T1000 (cell line): ENCODE data around the gene MAGI2.
"Not testable (repeated sequence)": the region's sequence is repeated elsewhere in the genome, so short reads cannot be mapped to it uniquely, and the experiment has no call there.

Experiments
- DNase-seq: peaks from one replicate; lab custom pipeline; 2025; ENCODE audit warnings: mixed read lengths; lab: John Stamatoyannopoulos, UW

The MAGI2 gene

DNA sequence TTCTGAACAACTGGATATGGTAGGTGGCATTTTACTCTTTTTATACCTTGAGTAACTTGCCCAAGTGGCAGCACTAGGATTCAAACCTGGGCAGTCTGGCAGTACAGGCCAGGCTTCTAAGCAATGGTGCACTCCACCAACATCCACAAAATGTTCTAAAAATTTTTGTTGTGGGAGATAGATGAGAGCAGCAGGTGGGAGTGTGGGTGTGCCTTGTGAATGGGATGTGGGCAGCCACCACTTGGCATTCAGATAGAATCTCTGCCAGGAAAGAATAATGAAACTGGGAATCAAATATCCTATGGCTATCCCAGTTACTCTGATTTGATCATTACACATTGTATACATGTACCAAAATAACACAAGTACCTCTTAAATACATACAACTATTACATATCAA, 810.7 kb downstream of the MAGI2 start:
- DNase-seq = no peak

- DNase-seq = no peak
Measured at GRCh38 chr7:78638364-78638763, 815.1 kb downstream of the MAGI2 start.

DNA sequence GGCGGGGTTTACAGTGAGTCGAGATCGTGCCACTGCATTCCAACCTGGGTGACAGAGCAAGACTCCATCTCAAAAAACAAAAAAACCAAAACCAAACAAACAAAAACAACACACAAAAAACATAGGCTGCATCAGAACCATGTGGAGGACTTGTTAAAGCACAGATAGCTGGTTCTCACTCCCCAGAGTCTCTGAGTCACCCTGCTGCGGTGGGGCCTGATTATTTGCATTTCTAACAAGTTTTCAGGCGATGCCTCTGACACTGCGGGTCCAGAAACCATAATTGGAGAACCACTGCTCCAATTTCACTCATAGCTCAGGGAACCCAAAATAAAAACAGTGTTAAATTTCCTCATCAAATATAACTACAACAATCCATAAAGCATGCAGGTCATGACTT, 816.7 kb downstream of the MAGI2 start:
- DNase-seq = no peak

- no peak for DNase-seq
Measured at GRCh38 chr7:78635026-78635793, 818.3 kb downstream of the MAGI2 start.

DNA sequence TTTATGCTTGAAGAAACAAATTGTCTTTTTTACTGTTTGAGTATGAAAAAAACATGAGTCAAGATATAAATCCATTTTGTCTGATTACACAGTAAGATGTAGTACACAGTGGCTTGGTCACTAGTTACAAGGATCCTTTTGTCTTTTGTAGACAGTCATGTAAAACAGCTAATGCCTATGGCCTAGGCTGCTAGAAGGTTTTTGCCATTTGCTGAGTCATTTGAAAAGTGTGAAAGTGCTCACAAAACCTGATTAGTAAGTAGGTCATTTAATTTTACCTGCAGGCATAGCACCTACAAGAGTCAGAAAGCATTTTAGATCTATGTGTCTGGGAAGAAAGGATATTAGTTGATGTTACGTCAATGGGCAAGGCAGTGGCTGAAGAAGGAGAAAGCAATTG, 819.4 kb downstream of the MAGI2 start:
- DNase-seq = no peak

DNA sequence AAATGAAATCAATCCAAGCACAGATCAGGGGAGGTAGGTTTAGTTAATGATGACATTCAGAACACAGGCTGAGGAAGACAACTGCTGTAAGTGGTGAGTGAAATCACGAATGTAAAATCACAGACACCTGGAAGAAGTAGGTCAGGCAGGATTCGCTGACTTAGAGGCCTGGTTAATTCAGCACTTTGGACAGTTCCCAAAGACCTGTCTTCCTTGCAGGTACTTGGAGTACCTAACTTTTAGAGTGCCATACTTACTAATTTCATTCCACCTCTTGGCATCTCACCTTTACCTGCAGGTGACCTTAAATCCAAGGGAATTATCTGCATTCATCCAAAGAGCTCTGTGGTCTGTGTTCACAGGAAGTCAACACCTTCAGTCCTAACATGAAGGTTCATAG, 832.5 kb downstream of the MAGI2 start:
- no peak for DNase-seq

GRCh38 chr7:78616539-78616938, 836.9 kb downstream of the MAGI2 start:
- no peak for DNase-seq

- no peak for DNase-seq
Measured at GRCh38 chr7:78609281-78609680, 844.2 kb downstream of the MAGI2 start.

GRCh38 chr7:78607099-78607498, 846.4 kb downstream of the MAGI2 start:
- no peak for DNase-seq

DNA sequence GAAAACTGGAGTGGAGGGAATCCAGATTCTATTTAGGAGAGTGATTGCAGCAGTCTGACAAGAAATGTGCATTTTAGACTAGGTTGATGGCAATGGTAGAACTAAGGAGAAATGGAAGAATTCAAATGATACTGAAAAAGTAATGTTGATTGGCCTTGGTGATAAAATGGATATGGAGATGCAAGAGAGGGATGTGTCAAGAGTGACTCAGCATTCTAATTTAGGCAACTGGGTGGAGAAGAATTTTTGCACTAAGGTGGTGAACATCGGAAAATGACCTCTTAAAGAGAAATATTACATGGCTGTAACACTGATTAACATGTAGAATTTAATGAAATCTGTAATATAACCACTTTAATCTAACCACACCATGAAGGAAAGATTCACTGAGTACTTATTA, 848.3 kb downstream of the MAGI2 start:
- no peak for DNase-seq

DNA sequence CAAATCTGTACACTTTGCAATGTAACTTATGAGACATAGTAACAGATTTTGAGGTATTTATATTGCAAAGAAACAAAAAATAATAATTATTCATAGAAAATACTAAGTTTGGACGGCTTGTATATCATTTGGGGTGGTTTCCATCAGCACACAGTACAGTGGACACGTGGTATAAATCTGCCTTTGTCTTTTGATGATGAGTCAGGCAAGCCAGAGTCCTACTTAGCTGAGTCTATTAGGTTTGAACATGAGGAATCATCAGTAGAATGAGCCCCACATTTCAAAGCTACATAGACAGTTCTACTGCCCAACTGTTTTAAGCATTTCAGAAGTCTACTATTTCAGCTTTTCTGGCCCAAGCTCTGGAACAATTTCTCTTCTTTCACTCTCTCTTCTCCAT, 851.7 kb downstream of the MAGI2 start:
- DNase-seq = no peak

DNA sequence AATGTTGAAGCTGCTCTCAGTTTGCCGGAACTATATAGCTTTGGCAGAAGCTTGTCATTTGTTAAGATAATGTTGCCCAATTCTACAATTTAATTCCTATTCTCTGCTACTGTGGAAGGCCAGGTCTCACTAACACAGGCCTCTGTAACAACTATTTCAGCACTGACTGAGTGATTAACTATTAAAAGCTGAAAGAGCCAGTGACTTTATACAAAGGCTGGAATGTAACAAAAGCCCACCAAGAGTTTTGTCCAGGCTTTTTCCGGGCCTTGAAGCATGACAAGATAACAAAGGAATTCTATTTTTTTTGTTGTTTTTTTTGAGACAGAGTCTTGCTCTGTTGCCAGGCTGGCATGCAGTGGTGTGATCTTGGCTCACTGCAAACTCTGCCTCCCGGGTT, 859.3 kb downstream of the MAGI2 start:
- DNase-seq = no peak

DNA sequence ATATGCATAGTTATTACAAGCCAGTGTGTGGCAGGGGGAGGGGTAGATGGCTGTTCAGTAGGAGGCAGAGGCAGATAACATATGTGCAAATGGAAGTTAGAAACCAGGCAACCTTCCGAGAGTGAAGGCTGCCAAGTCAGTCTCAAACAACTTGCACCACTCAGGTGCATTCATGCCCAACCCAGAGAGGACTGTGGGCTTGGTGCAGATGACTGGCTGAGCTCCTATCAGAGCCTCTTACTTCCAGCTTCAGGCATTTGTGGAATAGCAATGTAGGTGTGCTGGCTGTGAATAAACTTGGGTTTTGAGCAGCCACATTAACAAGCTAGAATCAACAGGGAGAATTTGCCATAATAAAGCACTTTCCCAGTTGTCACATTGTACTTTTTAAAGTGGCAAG, 865.1 kb downstream of the MAGI2 start:
- no peak for DNase-seq

- DNase-seq = no peak
Measured at GRCh38 chr7:78587443-78588044, 865.9 kb downstream of the MAGI2 start.

DNA sequence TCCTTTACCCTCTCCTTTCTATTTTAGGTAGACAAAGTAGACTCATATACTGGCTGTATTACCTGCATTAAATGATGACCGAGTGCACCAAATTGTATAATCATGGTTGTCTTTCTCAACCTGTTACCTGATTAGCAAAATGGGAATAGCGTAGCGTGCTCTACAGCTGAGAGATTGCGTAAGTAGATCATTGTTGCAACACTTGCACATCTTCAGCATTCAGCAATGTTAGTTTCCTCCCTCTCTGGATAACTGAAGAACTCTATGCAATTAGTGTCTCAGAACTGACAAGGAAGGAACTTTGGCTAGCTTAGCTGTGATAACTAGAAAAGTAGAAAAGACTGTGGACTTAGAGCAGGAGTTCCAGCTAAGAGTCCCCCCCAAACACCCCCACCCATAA, 867.5 kb downstream of the MAGI2 start:
- no peak for DNase-seq

DNA sequence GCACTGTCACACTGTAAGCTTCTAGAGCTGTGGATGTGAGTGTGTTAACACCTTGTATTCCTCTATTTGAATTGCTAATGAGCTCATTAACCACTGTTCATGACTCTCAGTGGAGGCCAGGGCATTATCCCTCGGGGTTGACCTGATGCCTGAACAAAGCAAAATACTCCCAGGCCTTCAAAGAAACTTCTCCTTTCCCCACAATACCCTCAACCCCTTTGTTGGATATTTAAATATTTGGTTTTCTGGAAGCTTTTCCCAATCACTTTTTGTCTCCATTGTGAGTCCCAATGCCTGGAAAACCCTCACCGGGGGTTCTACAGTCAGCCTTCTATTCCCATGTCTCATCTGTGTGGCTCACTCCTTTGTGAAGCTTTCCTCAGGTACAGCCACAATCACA, 874.8 kb downstream of the MAGI2 start:
- DNase-seq = no peak

- not testable (repeated sequence) for DNase-seq
Measured at GRCh38 chr7:78577174-78577952, 876.1 kb downstream of the MAGI2 start.

GRCh38 chr7:78576236-78576635, 877.2 kb downstream of the MAGI2 start:
- no peak for DNase-seq

GRCh38 chr7:78571292-78571691, 882.2 kb downstream of the MAGI2 start:
- DNase-seq = no peak

GRCh38 chr7:78568690-78569089, 884.8 kb downstream of the MAGI2 start:
- DNase-seq = no peak

DNA sequence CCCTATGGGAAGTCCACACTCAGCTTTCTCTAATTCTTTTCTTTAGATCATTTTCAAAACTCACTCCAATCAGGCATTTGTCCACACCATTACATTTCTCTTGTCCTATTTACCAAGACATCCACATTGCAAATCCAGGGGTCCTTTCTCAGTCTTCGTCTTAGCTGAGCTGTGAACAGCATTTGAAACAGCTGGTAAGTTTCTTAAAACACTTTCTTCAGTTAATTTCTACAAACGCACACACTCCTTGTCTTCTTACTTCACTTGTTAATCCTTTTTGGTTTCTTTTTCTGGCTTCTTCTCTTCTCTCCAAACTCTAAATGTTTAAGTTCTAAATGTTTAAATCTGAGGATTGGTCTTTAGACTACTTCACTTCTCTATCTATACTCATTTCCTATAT, 885.6 kb downstream of the MAGI2 start:
- DNase-seq = no peak

- DNase-seq = no peak
Measured at GRCh38 chr7:78565784-78566183, 887.7 kb downstream of the MAGI2 start.

DNA sequence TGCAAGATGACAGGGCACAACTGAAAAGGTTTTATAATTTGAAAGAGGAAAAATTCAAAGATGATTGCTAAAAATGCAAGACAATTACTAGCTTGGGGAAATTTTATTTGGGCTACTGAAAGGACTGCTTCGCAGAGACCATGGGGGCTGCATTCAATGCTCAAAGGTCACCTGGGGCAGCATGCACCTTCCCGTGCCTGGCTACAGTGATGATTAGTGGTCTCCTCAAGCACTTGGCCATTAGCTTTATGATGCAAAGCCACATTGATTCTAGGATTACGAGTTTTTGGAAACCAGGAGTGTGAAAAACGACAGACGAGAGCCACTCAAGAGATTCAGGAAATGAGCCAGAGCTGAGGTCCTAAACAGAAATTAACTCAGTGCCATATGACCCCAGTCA, 890.3 kb downstream of the MAGI2 start:
- DNase-seq = no peak
